Measurements from ENCODE around the gene ROBO2.
A peak's percentile ranks its signal among the peaks of the same experiment; 100 is the strongest.

ROBO2 gene

GRCh38 chr3:77102951-77103769 is 63.3 kb downstream of the ROBO2 start:
- FAIRE-seq (no peak), DNase-seq (ENCODE audit: insufficient read length, low spot score) (no peak)
- no peak for TF ChIP-seq CTCF (IDR thresholded peaks at IDR 0.05; ENCODE audit: insufficient read depth, missing control alignments)

- DNase-seq (ENCODE audit: insufficient read length, low spot score) (no peak), FAIRE-seq (no peak)
- TF ChIP-seq CTCF (IDR thresholded peaks at IDR 0.05; ENCODE audit: insufficient read depth, missing control alignments): no peak
These were observed 82.8 kb downstream of the ROBO2 start for GRCh38 chr3:77122652-77123051.

GRCh38 chr3:77125966-77126365 is 86.1 kb downstream of the ROBO2 start:
- no peak for TF ChIP-seq CTCF (IDR thresholded peaks at IDR 0.05; ENCODE audit: insufficient read depth, missing control alignments)
- DNase-seq (ENCODE audit: insufficient read length, low spot score) (no peak), FAIRE-seq (peak; percentile 48)

- FAIRE-seq (no peak), DNase-seq (ENCODE audit: insufficient read length, low spot score) (peak; percentile 28)
- TF ChIP-seq CTCF (IDR thresholded peaks at IDR 0.05; ENCODE audit: insufficient read depth, missing control alignments): no peak
These were observed 94.9 kb downstream of the ROBO2 start for GRCh38 chr3:77134769-77135168.

- no peak for TF ChIP-seq CTCF (IDR thresholded peaks at IDR 0.05; ENCODE audit: insufficient read depth, missing control alignments)
- DNase-seq (ENCODE audit: insufficient read length, low spot score): no peak
- FAIRE-seq: no peak
These were observed 97.7 kb downstream of the ROBO2 start for GRCh38 chr3:77137559-77137958.

- FAIRE-seq (no peak), DNase-seq (ENCODE audit: insufficient read length, low spot score) (no peak)
- no peak for TF ChIP-seq CTCF (IDR thresholded peaks at IDR 0.05; ENCODE audit: insufficient read depth, missing control alignments)
These were observed 99.7 kb downstream of the ROBO2 start for GRCh38 chr3:77139624-77140023.

GRCh38 chr3:77141423-77141822 is 101.5 kb downstream of the ROBO2 start:
- DNase-seq (ENCODE audit: insufficient read length, low spot score) (no peak), FAIRE-seq (no peak)
- TF ChIP-seq CTCF (IDR thresholded peaks at IDR 0.05; ENCODE audit: insufficient read depth, missing control alignments): no peak

All from D721Med (cell line).